ENCODE results near the gene PDZD7.

GRCh38 chr10:100995181-100995580, 35.7 kb downstream of the PDZD7 start:
- no peak for TF ChIP-seq CTCF (conservative IDR thresholded peaks at IDR 0.05)
- no peak for TF ChIP-seq ZFX (IDR thresholded peaks at IDR 0.05)
